HCT116 (cell line): ENCODE data around the gene PIAS4. TPM values are rescaled to one million over a fixed set of nuclear protein-coding genes. Genes with fewer than 3 reads are reported as not detected.

Source experiments
- ATAC-seq: fragments of 200-7000 bp; cut with Tn5 transposase; 2 replicates; pipeline ENCODE4 v1.9.1; 2020; ENCODE audit warnings: mild to moderate bottlenecking, moderate library complexity
- BruUV-seq: library from RNA; stranded (reverse); fragments of 400-500 nt; replicated peaks from 2 replicates; lab custom pipeline; 2021; lab: Mats Ljungman, UMichigan
- CTCF ChIA-PET: fragments of 300-600 bp; sonication (Branson Sonifier 250); formaldehyde crosslinking; loops from one replicate; lab custom pipeline; 2021; ENCODE audit warnings: antibody characterized with exemption; lab: Charles Lee
- POLR2A ChIA-PET: fragments of 300-600, 350-600 bp; sonication (Branson Sonifier 250); formaldehyde crosslinking; loops from one replicate; lab custom pipeline; 2021; ENCODE audit warnings: antibody characterized with exemption; lab: Charles Lee
- RAD21 ChIA-PET, 2 experiments: fragments of 300-600 bp; sonication (Branson Sonifier 250); formaldehyde crosslinking; loops; one replicate each; lab custom pipeline; 2023; ENCODE audit warnings: low total read pairs in 2 of 2; ENCODE audit not compliant: uncharacterized antibody in 2 of 2, unreplicated experiment in 2 of 2, low non-redundant PET in 1 of 2; lab: Charles Lee
- DNase-seq: peaks from one replicate; pipeline ENCODE4 v3.0.0-alpha.2; 2010; ENCODE audit warnings: low read depth, low spot score
- H2AFZ ChIP-seq: fragments of 200-600 bp; shearing (Covaris generic), sonication (generic); 2 replicates; pipeline ENCODE4 v1.6.1; 2017; ENCODE audit warnings: low read depth, mixed run types, mixed read lengths, antibody characterized with exemption, low read length; ENCODE audit not compliant: poor library complexity, severe bottlenecking
- H3K27ac ChIP-seq: 2 replicates; pipeline ENCODE4 v1.5.1; 2012; ENCODE audit warnings: low read depth, low read length
- H3K27me3 ChIP-seq: fragments of 200-600 bp; sonication (generic); 2 replicates; pipeline ENCODE4 v1.6.1; 2016; ENCODE audit warnings: mixed run types, low read length, mixed read lengths; ENCODE audit not compliant: insufficient read depth
- H3K36me3 ChIP-seq, 2 experiments: fragments of 200-500 bp in 1 of 2; fragments of 200-600 bp in 1 of 2; sonication (Bioruptor generic) in 1 of 2; sonication (generic) in 1 of 2; 2 replicates each; pipeline versions ENCODE4 v1.5.1 to v1.6.1; 2014 to 2016; ENCODE audit warnings: low read length in 2 of 2, inconsistent platforms in 1 of 2, mixed read lengths in 1 of 2, mixed run types in 1 of 2; ENCODE audit not compliant: insufficient read depth in 2 of 2, control insufficient read depth in 1 of 2
- H3K4me1 ChIP-seq, 2 experiments: fragments of 200-600 bp in 1 of 2; sonication (generic) in 1 of 2; 2 replicates each; pipeline versions ENCODE4 v1.5.1 to v1.6.1; 2012 to 2017; ENCODE audit warnings: low read length in 2 of 2, inconsistent platforms in 1 of 2, mild to moderate bottlenecking in 1 of 2, mixed read lengths in 1 of 2, mixed run types in 1 of 2, moderate library complexity in 1 of 2; ENCODE audit not compliant: insufficient read depth in 2 of 2, control insufficient read depth in 1 of 2
- H3K4me2 ChIP-seq: fragments of 200-600 bp; sonication (generic); 2 replicates; pipeline ENCODE4 v1.6.1; 2017; ENCODE audit warnings: mixed run types, low read length, mixed read lengths
- H3K4me3 ChIP-seq, 2 experiments: fragments of 200-600 bp in 1 of 2; sonication (generic) in 1 of 2; replicated peaks in 1 of 2; 2 replicates each; pipeline ENCODE4 v1.5.1; 2011 to 2016; ENCODE audit warnings: low read length in 2 of 2, control low read depth in 1 of 2, low read depth in 1 of 2, mild to moderate bottlenecking in 1 of 2, mixed read lengths in 1 of 2, mixed run types in 1 of 2
- H3K79me2 ChIP-seq: fragments of 200-600 bp; sonication (generic); 2 replicates; pipeline ENCODE4 v1.6.1; 2017; ENCODE audit warnings: mild to moderate bottlenecking, mixed run types, low read length, moderate library complexity, mixed read lengths; ENCODE audit not compliant: insufficient read depth
- H3K9ac ChIP-seq: fragments of 200-600 bp; sonication (generic); 2 replicates; pipeline ENCODE4 v1.6.1; 2016; ENCODE audit warnings: low read length, mixed read lengths
- H3K9me2 ChIP-seq: fragments of 200-600 bp; sonication (generic), shearing (Covaris generic); 2 replicates; pipeline ENCODE4 v1.6.1; 2017; ENCODE audit warnings: mixed run types, mild to moderate bottlenecking, moderate library complexity; ENCODE audit not compliant: insufficient read depth
- H3K9me3 ChIP-seq, 2 experiments: fragments of 200-500 bp in 1 of 2; fragments of 200-600 bp in 1 of 2; sonication (Bioruptor generic) in 1 of 2; sonication (generic) in 1 of 2; 2 replicates each; pipeline ENCODE4 v1.6.1; 2014 to 2017; ENCODE audit warnings: low read length in 2 of 2, mixed read lengths in 2 of 2, inconsistent platforms in 1 of 2, low read depth in 1 of 2, mild to moderate bottlenecking in 1 of 2, mixed run types in 1 of 2, moderate library complexity in 1 of 2; ENCODE audit not compliant: control insufficient read depth in 1 of 2, insufficient read depth in 1 of 2
- H4K20me1 ChIP-seq: fragments of 200-600 bp; sonication (generic), shearing (Covaris generic); 2 replicates; pipeline ENCODE4 v1.6.1; 2017; ENCODE audit warnings: mixed run types, mild to moderate bottlenecking, moderate library complexity; ENCODE audit not compliant: insufficient read depth
- ATF3 ChIP-seq: IDR thresholded peaks from 2 replicates; pipeline ENCODE4 v1.6.1; 2012
- CEBPB ChIP-seq: IDR thresholded peaks from 2 replicates; pipeline ENCODE4 v1.6.1; 2012; ENCODE audit warnings: low read depth
- EGR1 ChIP-seq: IDR thresholded peaks from 2 replicates; pipeline ENCODE4 v1.6.1; 2012; ENCODE audit warnings: low read depth
- ELF1 ChIP-seq: IDR thresholded peaks from 2 replicates; pipeline ENCODE4 v1.6.1; 2012; ENCODE audit warnings: low read depth, borderline replicate concordance
- EZH2 ChIP-seq: fragments of 200-600 bp; sonication (generic); IDR thresholded peaks from 2 replicates; pipeline ENCODE4 v1.6.1; 2017; ENCODE audit warnings: antibody characterized with exemption, mixed run types
- FOSL1 ChIP-seq: IDR thresholded peaks from 2 replicates; pipeline ENCODE4 v1.6.1; 2012; ENCODE audit warnings: low read depth
- JUND ChIP-seq: IDR thresholded peaks from 2 replicates; pipeline ENCODE4 v1.6.1; 2012
- POLR2A ChIP-seq: IDR thresholded peaks from 2 replicates; pipeline ENCODE4 v1.7.0; 2011; ENCODE audit warnings: borderline replicate concordance; ENCODE audit not compliant: insufficient read depth, insufficient read length; ENCODE audit errors: extremely low read depth
- RAD21 ChIP-seq: IDR thresholded peaks from 2 replicates; pipeline ENCODE4 v1.6.1; 2012; ENCODE audit warnings: low read depth, mild to moderate bottlenecking
- SRF ChIP-seq: IDR thresholded peaks from 2 replicates; pipeline ENCODE4 v1.6.1; 2012; ENCODE audit warnings: low read depth
- TCF7L2 ChIP-seq: IDR thresholded peaks from 2 replicates; pipeline ENCODE4 v1.7.0; 2011; ENCODE audit warnings: borderline replicate concordance, inconsistent platforms; ENCODE audit not compliant: insufficient read depth, insufficient read length; ENCODE audit errors: extremely low read depth
- intact Hi-C: fragments of 100-400 bp; cut with micrococcal nuclease; formaldehyde crosslinking; loops from 2 replicates; pipeline ENCODE4 v1.10.0; 2022
- total RNA-seq: library from RNA; stranded (reverse); gene quantifications from one replicate; pipeline ENCODE4 v1.2.1, GENCODE V29; 2021; ENCODE audit not compliant: unreplicated experiment
- TF ChIP-seq, protein P1 (sequence below): IDR thresholded peaks from 2 replicates; pipeline ENCODE4 v1.6.1; 2012
- TF ChIP-seq, protein P2 (sequence below): IDR thresholded peaks from 2 replicates; pipeline ENCODE4 v1.6.1; 2012; ENCODE audit warnings: low read depth

PIAS4 gene
- total RNA-seq, 1 experiment from 2014 or later, result 28.4 TPM

DNA sequence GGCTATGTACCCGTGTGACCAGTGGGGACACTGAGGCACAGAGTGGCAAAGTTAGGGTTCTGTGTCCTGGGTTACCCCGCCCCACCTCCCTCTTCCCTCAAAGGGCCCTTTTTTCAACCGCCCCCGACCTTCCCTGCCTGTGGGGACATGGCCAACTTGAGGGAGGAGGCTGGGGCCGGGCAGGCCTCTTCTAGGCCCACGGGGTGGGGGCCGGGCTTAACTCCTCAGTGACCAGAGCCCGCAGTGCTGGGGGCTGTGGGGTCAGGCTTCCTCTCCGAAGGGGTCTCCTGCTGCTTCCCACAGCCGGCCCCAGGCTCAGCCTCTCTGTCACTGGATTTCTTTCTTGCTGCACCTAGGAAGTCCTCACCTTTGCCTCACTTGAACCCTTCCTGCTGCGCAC is 23.9 kb downstream of the PIAS4 start (continued):
- TF ChIP-seq RAD21 (no peak), JUND (no peak), ATF3 (no peak), EGR1 (no peak)

GRCh38 chr19:4032436-4032835 is 24.9 kb downstream of the PIAS4 start:
- intact Hi-C loops, result no loop called here
- Histone ChIP-seq H4K20me1 (no peaks in the 10 kb centered on the region), H3K36me3 (peaks cover 3 to 23% of the 10 kb centered on the region in 2 experiments), H3K79me2 (no peaks in the 10 kb centered on the region), H3K9me3 (peaks cover 0 to 6% of the 10 kb centered on the region in 2 experiments; a peak in 1 of 4 replicates), H3K9ac (no peak overlapping the region), H3K4me1 (no peaks in the 10 kb centered on the region), H2AFZ (no peak overlapping the region), H3K9me2 (no peaks in the 10 kb centered on the region), H3K4me3 (no peak overlapping the region), H3K4me2 (no peak overlapping the region), H3K27me3 (no peaks in the 10 kb centered on the region), H3K27ac (no peak overlapping the region)
- CTCF ChIA-PET, result no interaction called here
- POLR2A ChIA-PET, result no interaction called here
- RAD21 ChIA-PET, result no interaction called here
- DNase-seq (no peak), ATAC-seq (no peak)
- TF ChIP-seq FOSL1 (no peak), POLR2A (no peak), EZH2 (no peak), TCF7L2 (no peak), CEBPB (no peak), SRF (no peak), ELF1 (no peak)
- TF ChIP-seq, protein P1, sequence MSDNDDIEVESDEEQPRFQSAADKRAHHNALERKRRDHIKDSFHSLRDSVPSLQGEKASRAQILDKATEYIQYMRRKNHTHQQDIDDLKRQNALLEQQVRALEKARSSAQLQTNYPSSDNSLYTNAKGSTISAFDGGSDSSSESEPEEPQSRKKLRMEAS, result no peak
- TF ChIP-seq, protein P2, sequence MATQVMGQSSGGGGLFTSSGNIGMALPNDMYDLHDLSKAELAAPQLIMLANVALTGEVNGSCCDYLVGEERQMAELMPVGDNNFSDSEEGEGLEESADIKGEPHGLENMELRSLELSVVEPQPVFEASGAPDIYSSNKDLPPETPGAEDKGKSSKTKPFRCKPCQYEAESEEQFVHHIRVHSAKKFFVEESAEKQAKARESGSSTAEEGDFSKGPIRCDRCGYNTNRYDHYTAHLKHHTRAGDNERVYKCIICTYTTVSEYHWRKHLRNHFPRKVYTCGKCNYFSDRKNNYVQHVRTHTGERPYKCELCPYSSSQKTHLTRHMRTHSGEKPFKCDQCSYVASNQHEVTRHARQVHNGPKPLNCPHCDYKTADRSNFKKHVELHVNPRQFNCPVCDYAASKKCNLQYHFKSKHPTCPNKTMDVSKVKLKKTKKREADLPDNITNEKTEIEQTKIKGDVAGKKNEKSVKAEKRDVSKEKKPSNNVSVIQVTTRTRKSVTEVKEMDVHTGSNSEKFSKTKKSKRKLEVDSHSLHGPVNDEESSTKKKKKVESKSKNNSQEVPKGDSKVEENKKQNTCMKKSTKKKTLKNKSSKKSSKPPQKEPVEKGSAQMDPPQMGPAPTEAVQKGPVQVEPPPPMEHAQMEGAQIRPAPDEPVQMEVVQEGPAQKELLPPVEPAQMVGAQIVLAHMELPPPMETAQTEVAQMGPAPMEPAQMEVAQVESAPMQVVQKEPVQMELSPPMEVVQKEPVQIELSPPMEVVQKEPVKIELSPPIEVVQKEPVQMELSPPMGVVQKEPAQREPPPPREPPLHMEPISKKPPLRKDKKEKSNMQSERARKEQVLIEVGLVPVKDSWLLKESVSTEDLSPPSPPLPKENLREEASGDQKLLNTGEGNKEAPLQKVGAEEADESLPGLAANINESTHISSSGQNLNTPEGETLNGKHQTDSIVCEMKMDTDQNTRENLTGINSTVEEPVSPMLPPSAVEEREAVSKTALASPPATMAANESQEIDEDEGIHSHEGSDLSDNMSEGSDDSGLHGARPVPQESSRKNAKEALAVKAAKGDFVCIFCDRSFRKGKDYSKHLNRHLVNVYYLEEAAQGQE, result no peak
- no TSS peak for BruUV-seq
